ENCODE results near the gene SYNE1.

Gene SYNE1

GRCh38 chr6:152404936-152405595 is 232.1 kb downstream of the SYNE1 start:
- no peak for DNase-seq

GRCh38 chr6:152404086-152404857 is 232.9 kb downstream of the SYNE1 start:
- no peak for DNase-seq

- no peak for DNase-seq
Observed at GRCh38 chr6:152402791-152403190, 234.4 kb downstream of the SYNE1 start.

GRCh38 chr6:152401978-152402377 is 235.2 kb downstream of the SYNE1 start:
- no peak for DNase-seq

GRCh38 chr6:152399399-152399798 is 237.8 kb downstream of the SYNE1 start:
- no peak for DNase-seq

- DNase-seq: no peak
Observed at GRCh38 chr6:152398993-152399392, 238.2 kb downstream of the SYNE1 start.

- DNase-seq: no peak
Observed at GRCh38 chr6:152398316-152398715, 238.8 kb downstream of the SYNE1 start.

GRCh38 chr6:152394303-152394702 is 242.9 kb downstream of the SYNE1 start:
- no peak for DNase-seq

GRCh38 chr6:152391179-152391880 is 245.8 kb downstream of the SYNE1 start:
- no peak for DNase-seq

- DNase-seq: no peak
Observed at GRCh38 chr6:152387091-152387490, 250.1 kb downstream of the SYNE1 start.

GRCh38 chr6:152386131-152386530 is 251.0 kb downstream of the SYNE1 start:
- no peak for DNase-seq

GRCh38 chr6:152380993-152381898 is 255.9 kb downstream of the SYNE1 start:
- DNase-seq: no peak

- DNase-seq: no peak
Observed at GRCh38 chr6:152380351-152380767, 256.8 kb downstream of the SYNE1 start.

- no peak for DNase-seq
Observed at GRCh38 chr6:152379423-152379822, 257.7 kb downstream of the SYNE1 start.

GRCh38 chr6:152378169-152378568 is 259.0 kb downstream of the SYNE1 start:
- DNase-seq: no peak

GRCh38 chr6:152375197-152375596 is 262.0 kb downstream of the SYNE1 start:
- no peak for DNase-seq

GRCh38 chr6:152372945-152373344 is 264.2 kb downstream of the SYNE1 start:
- no peak for DNase-seq

GRCh38 chr6:152371775-152372174 is 265.4 kb downstream of the SYNE1 start:
- no peak for DNase-seq

GRCh38 chr6:152368751-152369624 is 268.2 kb downstream of the SYNE1 start:
- DNase-seq: no peak

- no peak for DNase-seq
Observed at GRCh38 chr6:152364866-152365265, 272.3 kb downstream of the SYNE1 start.

GRCh38 chr6:152360034-152360433 is 277.1 kb downstream of the SYNE1 start:
- DNase-seq: no peak

- DNase-seq: peak; percentile 31
Observed at GRCh38 chr6:152356662-152357061, 280.5 kb downstream of the SYNE1 start.

Measured in CD4-positive, alpha-beta T cell treated with Interleukin-12 subunit alpha and Interleukin-12 subunit beta, for 1 hour (primary cell).